ENCODE measurements around the gene CORO2B. TPM values are rescaled to one million over a fixed set of nuclear protein-coding genes. Genes with fewer than 3 reads are reported as not detected.

Gene CORO2B
- total RNA-seq, 1 donor from 2014 or later, result 3.9 TPM

DNA sequence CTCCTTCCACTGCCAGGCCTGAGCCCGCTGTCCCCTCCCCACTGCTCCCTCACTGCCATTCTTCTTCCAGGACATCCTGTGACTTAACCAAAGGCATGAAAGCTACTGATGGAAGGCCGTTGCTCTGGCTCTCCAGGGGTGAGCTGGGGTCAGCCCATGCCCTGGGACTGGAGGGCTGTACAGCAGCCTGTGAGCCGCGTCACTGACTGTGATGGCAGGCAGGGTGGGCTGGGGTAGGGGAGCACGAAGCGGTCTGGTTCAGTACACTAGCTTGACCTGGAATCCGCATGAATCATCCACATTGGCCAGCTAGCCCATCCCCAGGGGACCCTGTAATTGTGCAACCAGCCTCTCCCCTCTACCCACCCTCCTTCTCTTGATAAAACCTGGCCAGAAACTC, 30.8 kb downstream of the CORO2B start:
- no peak for DNase-seq (ENCODE audit: extremely low spot score, unreplicated experiment)
- H3K4me1 Mint-ChIP-seq (ENCODE audit: unreplicated experiment), result peaks cover 20% of the 10 kb centered on the region
- peaks cover 15% of the 10 kb centered on the region for H3K27me3 Mint-ChIP-seq
- H3K4me3 Mint-ChIP-seq, result no peak overlapping the region
- peaks cover 9% of the 10 kb centered on the region for H3K9me3 Mint-ChIP-seq
- TF ChIP-seq, protein P1, sequence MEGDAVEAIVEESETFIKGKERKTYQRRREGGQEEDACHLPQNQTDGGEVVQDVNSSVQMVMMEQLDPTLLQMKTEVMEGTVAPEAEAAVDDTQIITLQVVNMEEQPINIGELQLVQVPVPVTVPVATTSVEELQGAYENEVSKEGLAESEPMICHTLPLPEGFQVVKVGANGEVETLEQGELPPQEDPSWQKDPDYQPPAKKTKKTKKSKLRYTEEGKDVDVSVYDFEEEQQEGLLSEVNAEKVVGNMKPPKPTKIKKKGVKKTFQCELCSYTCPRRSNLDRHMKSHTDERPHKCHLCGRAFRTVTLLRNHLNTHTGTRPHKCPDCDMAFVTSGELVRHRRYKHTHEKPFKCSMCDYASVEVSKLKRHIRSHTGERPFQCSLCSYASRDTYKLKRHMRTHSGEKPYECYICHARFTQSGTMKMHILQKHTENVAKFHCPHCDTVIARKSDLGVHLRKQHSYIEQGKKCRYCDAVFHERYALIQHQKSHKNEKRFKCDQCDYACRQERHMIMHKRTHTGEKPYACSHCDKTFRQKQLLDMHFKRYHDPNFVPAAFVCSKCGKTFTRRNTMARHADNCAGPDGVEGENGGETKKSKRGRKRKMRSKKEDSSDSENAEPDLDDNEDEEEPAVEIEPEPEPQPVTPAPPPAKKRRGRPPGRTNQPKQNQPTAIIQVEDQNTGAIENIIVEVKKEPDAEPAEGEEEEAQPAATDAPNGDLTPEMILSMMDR (conservative IDR thresholded peaks at IDR 0.05), result no peak
- no peak overlapping the region for H3K27ac Mint-ChIP-seq
- no peaks in the 10 kb centered on the region for H3K36me3 Mint-ChIP-seq

DNA sequence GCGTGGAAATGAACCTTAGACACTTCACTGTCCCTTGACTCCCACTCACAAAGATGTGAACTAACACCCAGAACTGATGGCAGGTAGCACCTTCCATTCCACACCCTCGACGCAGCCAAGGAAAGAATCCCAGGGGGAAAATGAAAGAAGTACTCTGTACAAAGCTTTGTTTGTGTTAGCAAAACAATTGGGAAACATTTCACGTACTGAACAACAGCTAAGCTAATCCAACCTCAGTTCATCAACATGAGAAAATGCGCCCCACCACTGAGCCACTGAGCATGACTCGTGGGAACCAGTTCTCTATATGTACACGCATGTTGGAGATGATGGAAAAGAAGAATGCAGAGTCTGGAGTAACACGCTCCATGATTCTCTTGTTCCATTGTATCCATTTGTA, 32.0 kb downstream of the CORO2B start:
- peaks cover 15% of the 10 kb centered on the region for H3K27me3 Mint-ChIP-seq
- peaks cover 5% of the 10 kb centered on the region for H3K9me3 Mint-ChIP-seq
- no peak overlapping the region for H3K27ac Mint-ChIP-seq
- no peaks in the 10 kb centered on the region for H3K36me3 Mint-ChIP-seq
- no peak overlapping the region for H3K4me3 Mint-ChIP-seq
- TF ChIP-seq, protein P1 (conservative IDR thresholded peaks at IDR 0.05), result no peak
- peaks cover 25% of the 10 kb centered on the region for H3K4me1 Mint-ChIP-seq (ENCODE audit: unreplicated experiment)
- DNase-seq (ENCODE audit: extremely low spot score, unreplicated experiment), result no peak

DNA sequence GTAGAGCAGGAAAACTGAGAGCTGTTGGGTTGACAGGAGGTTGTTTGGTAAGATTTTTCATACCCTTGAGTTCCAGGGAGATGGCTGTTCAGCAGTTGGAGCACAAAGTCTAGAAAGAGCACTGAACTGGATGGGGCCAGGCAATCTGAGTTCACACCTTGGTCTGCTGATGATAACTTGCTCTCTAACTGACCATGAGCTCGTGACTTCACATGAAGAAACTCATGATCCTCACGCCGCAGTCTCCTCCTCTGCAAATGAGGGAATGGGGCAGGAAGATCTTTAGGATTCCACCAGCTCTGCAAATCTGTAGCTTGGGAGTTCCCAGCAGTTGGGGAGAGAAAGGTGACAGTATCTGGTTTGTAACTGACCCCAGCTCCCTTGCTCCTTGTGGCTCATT, 33.7 kb downstream of the CORO2B start:
- no peaks in the 10 kb centered on the region for H3K36me3 Mint-ChIP-seq
- peaks cover 15% of the 10 kb centered on the region for H3K27me3 Mint-ChIP-seq
- TF ChIP-seq, protein P1 (conservative IDR thresholded peaks at IDR 0.05), result no peak
- H3K4me1 Mint-ChIP-seq (ENCODE audit: unreplicated experiment), result peaks cover 25% of the 10 kb centered on the region
- no peak overlapping the region for H3K27ac Mint-ChIP-seq
- no peak overlapping the region for H3K4me3 Mint-ChIP-seq
- DNase-seq (ENCODE audit: extremely low spot score, unreplicated experiment), result no peak
- no peaks in the 10 kb centered on the region for H3K9me3 Mint-ChIP-seq

DNA sequence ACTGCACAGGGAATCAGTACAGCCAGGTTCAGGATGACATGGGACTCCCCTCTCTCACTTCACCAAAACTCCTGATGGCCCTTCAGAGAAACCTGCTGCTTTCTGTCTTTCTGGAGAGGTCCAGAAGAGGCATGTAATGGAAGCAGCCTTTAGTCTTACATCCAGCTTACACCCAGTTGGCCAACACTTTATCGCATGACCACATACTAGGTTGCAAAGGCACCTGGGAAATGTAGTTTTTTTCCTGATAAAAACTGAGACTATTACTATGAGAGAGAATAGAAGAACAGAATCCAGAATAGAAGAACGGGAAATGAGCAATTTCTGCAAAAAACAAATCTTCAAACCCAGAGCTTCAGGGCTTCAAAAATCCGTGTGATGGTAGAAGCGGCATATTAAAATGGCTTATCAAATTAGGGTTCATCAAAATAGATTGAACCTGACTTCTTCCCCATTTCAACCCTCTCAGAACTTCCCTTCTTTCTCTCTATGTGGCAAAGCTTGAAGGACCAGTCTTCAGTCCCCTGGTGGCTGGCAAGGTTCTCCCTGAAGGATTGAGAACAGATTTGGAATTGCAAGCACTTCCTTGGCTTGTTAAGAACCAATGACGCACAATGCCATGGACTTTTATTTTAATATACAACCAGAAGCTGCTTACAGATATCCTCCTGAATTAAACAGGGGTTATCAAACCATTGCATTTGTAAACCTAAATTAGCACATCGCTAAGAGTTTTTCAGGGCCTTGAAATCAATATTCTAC, 34.4 kb downstream of the CORO2B start:
- peaks cover 25% of the 10 kb centered on the region for H3K4me1 Mint-ChIP-seq (ENCODE audit: unreplicated experiment)
- H3K36me3 Mint-ChIP-seq, result no peaks in the 10 kb centered on the region

DNA sequence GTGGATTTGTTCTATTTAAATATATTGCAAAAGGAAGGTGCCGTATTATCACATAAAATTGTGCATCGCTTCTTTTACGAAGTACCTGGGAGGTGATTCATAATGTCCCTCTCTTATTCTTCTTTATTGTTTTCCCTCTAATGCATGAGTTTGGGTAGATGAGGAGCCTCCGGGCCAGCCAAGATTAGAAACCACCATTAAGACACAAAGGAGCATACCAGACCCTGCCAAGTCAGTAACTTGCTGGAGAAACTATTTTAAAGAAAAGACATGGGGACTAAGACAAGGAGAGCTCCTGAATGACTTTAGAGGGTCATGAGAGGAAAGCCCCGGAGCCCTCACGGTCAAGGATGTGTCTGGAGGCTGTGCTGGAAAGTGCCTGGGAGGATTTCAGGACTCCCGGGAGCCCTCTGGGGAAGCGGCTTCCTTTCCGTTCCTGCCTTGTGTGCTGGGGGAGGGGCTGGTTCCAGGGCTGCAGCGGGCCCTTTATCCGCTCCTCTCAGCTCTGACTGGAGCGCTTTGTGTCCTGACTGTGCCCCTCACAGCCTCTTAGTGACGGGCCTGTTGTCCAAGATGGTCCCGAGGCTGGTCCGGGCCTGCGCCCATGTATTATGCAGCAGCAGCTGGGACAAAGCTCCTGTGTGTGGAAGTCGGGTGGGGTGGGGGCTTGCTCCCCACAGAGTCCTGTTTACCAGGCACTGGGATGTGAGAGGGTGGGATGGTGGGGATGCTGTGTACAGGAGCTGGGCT, 35.7 kb downstream of the CORO2B start:
- H3K36me3 Mint-ChIP-seq, result no peaks in the 10 kb centered on the region
- no peak overlapping the region for H3K4me3 Mint-ChIP-seq
- DNase-seq (ENCODE audit: extremely low spot score, unreplicated experiment), result no peak
- peaks cover 15% of the 10 kb centered on the region for H3K4me1 Mint-ChIP-seq (ENCODE audit: unreplicated experiment)
- H3K9me3 Mint-ChIP-seq, result no peaks in the 10 kb centered on the region
- H3K27ac Mint-ChIP-seq, result no peak overlapping the region
- H3K27me3 Mint-ChIP-seq, result peaks cover 15% of the 10 kb centered on the region
- TF ChIP-seq, protein P1 (conservative IDR thresholded peaks at IDR 0.05), result no peak

More for the DNA sequence above, 34.4 kb downstream of the CORO2B start:
- DNase-seq (ENCODE audit: extremely low spot score, unreplicated experiment), result no peak
- H3K27ac Mint-ChIP-seq, result no peak overlapping the region
- H3K27me3 Mint-ChIP-seq, result peaks cover 15% of the 10 kb centered on the region
- no peaks in the 10 kb centered on the region for H3K9me3 Mint-ChIP-seq
- TF ChIP-seq, protein P1 (conservative IDR thresholded peaks at IDR 0.05), result no peak
- H3K4me3 Mint-ChIP-seq, result no peak overlapping the region

Data from type B pancreatic cell (in vitro differentiated cells).